ENCODE results near the gene RPUSD3.
"Not testable (repeated sequence)": the region's sequence is repeated elsewhere in the genome, so short reads cannot be mapped to it uniquely, and the experiment has no call there.

DNA sequence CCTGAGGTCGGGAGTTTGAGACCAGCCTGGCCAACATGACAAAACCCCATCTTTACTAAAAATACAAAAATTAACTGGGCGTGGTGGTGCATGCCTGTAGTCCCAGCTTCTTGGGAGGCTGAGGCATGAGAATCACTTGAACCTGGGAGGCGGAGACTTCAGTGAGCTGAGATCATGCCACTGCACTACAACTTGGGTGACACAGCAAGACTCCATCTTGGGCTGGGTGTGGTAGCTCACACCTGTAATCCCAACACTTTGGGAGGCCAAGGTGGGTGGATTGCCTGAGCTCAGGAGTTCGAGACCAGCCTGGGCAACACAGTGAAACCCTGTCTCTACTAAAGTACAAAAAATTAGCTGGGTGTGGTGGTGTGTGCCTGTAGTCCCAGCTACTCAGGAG is 32.4 kb upstream of the RPUSD3 start:
- not testable (repeated sequence) for TF ChIP-seq EZH2 (IDR thresholded peaks at IDR 0.05; ENCODE audit: borderline replicate concordance, low read depth, low read length, poor library complexity, severe bottlenecking)
- TF ChIP-seq, protein P1, sequence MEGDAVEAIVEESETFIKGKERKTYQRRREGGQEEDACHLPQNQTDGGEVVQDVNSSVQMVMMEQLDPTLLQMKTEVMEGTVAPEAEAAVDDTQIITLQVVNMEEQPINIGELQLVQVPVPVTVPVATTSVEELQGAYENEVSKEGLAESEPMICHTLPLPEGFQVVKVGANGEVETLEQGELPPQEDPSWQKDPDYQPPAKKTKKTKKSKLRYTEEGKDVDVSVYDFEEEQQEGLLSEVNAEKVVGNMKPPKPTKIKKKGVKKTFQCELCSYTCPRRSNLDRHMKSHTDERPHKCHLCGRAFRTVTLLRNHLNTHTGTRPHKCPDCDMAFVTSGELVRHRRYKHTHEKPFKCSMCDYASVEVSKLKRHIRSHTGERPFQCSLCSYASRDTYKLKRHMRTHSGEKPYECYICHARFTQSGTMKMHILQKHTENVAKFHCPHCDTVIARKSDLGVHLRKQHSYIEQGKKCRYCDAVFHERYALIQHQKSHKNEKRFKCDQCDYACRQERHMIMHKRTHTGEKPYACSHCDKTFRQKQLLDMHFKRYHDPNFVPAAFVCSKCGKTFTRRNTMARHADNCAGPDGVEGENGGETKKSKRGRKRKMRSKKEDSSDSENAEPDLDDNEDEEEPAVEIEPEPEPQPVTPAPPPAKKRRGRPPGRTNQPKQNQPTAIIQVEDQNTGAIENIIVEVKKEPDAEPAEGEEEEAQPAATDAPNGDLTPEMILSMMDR (conservative IDR thresholded peaks at IDR 0.05; ENCODE audit: low read depth, low read length), result not testable (repeated sequence)
